Mesothelial cell of epicardium (in vitro differentiated cells): ENCODE results near the gene SYCP2L. TPM values are rescaled to one million over a fixed set of nuclear protein-coding genes. Genes with fewer than 3 reads are reported as not detected.
"Not testable (repeated sequence)": the region's sequence is repeated elsewhere in the genome, so short reads cannot be mapped to it uniquely, and the experiment has no call there.

ENCODE experiments used
- DNase-seq, 2 experiments: peaks; one replicate each; pipeline ENCODE4 v3.0.0; 2021; ENCODE audit warnings: low spot score in 2 of 2; ENCODE audit not compliant: unreplicated experiment in 2 of 2
- H3K27ac Mint-ChIP-seq: 2 replicates; pipeline ENCODE4 v1.8.0; 2021; ENCODE audit warnings: mixed read lengths
- H3K27me3 Mint-ChIP-seq: 2 replicates; pipeline ENCODE4 v1.8.0; 2021; ENCODE audit warnings: low read depth, mixed read lengths
- H3K36me3 Mint-ChIP-seq: 2 replicates; pipeline ENCODE4 v1.8.0; 2021; ENCODE audit warnings: mixed read lengths
- H3K4me1 Mint-ChIP-seq: 2 replicates; pipeline ENCODE4 v1.8.0; 2021; ENCODE audit warnings: mixed read lengths
- H3K4me3 Mint-ChIP-seq: 2 replicates; pipeline ENCODE4 v1.8.0; 2021; ENCODE audit warnings: mild to moderate bottlenecking, moderate library complexity, mixed read lengths
- H3K9me3 Mint-ChIP-seq: 2 replicates; pipeline ENCODE4 v1.8.0; 2021; ENCODE audit warnings: mixed read lengths
- CTCF ChIP-seq: fragments of 200-600 bp; sonication (generic); IDR thresholded peaks from one replicate; pipeline ENCODE4 v1.5.0; 2021; ENCODE audit warnings: antibody characterized with exemption; ENCODE audit not compliant: unreplicated experiment
- total RNA-seq: library from RNA; stranded (reverse); gene quantifications from 3 replicates; pipeline ENCODE4 v1.2.1, GENCODE V29; 2021

Gene SYCP2L
- total RNA-seq, 1 donor from 2014 or later = 20.1 TPM

- no peak overlapping the region for H3K27ac Mint-ChIP-seq
- H3K4me3 Mint-ChIP-seq = no peak overlapping the region
- peaks cover 10% of the 10 kb centered on the region for H3K9me3 Mint-ChIP-seq
- H3K27me3 Mint-ChIP-seq = no peaks in the 10 kb centered on the region
- no peaks in the 10 kb centered on the region for H3K4me1 Mint-ChIP-seq
- DNase-seq = no peak
- no peak for TF ChIP-seq CTCF
- H3K36me3 Mint-ChIP-seq = peaks cover 26% of the 10 kb centered on the region
Observed at GRCh38 chr6:10894958-10895357, 8.1 kb downstream of the SYCP2L start.

GRCh38 chr6:10896691-10897090 lies 9.8 kb downstream of the SYCP2L start:
- Mint-ChIP-seq H3K4me3 (no peak overlapping the region), H3K36me3 (peaks cover 21% of the 10 kb centered on the region)

GRCh38 chr6:10901770-10902169 lies 14.9 kb downstream of the SYCP2L start:
- Mint-ChIP-seq H3K4me1 (no peaks in the 10 kb centered on the region), H3K4me3 (no peak overlapping the region), H3K27ac (no peak overlapping the region), H3K36me3 (peaks cover 19% of the 10 kb centered on the region), H3K27me3 (no peaks in the 10 kb centered on the region), H3K9me3 (no peaks in the 10 kb centered on the region)
- DNase-seq = no peak
- TF ChIP-seq CTCF = no peak

More at GRCh38 chr6:10896691-10897090, 9.8 kb downstream of the SYCP2L start:
- no peak overlapping the region for H3K27ac Mint-ChIP-seq
- H3K27me3 Mint-ChIP-seq = no peaks in the 10 kb centered on the region
- no peaks in the 10 kb centered on the region for H3K9me3 Mint-ChIP-seq
- no peak for TF ChIP-seq CTCF
- DNase-seq = no peak
- no peaks in the 10 kb centered on the region for H3K4me1 Mint-ChIP-seq

- no peak for TF ChIP-seq CTCF
- Mint-ChIP-seq H3K4me1 (no peaks in the 10 kb centered on the region), H3K36me3 (peaks cover 17% of the 10 kb centered on the region), H3K27me3 (no peaks in the 10 kb centered on the region), H3K27ac (no peak overlapping the region), H3K9me3 (no peaks in the 10 kb centered on the region), H3K4me3 (no peak overlapping the region)
- DNase-seq = no peak
Observed at GRCh38 chr6:10904015-10904414, 17.2 kb downstream of the SYCP2L start.

GRCh38 chr6:10908228-10908627 lies 21.4 kb downstream of the SYCP2L start:
- Mint-ChIP-seq H3K9me3 (peaks cover 6% of the 10 kb centered on the region), H3K4me1 (no peaks in the 10 kb centered on the region), H3K27me3 (no peaks in the 10 kb centered on the region), H3K27ac (no peak overlapping the region), H3K36me3 (peaks cover 27% of the 10 kb centered on the region), H3K4me3 (no peak overlapping the region)
- no peak for TF ChIP-seq CTCF
- no peak for DNase-seq

GRCh38 chr6:10919520-10919919 lies 32.7 kb downstream of the SYCP2L start:
- DNase-seq, H3K4me1 Mint-ChIP-seq, H3K27ac Mint-ChIP-seq, H3K27me3 Mint-ChIP-seq, H3K4me3 Mint-ChIP-seq: not testable (repeated sequence)
- H3K36me3 Mint-ChIP-seq = peaks cover 71% of the 10 kb centered on the region
- peaks cover 28% of the 10 kb centered on the region for H3K9me3 Mint-ChIP-seq
